HG03045 (cell line): ENCODE data around the gene PRDM9.
"Not testable (repeated sequence)": the region's sequence is repeated elsewhere in the genome, so short reads cannot be mapped to it uniquely, and the experiment has no call there.

ENCODE experiments used
- ATAC-seq: cut with Tn5 transposase; IDR thresholded peaks from one replicate; pipeline ENCODE4 v1.9.1; 2021; ENCODE audit warnings: mild to moderate bottlenecking, moderate library complexity; ENCODE audit not compliant: unreplicated experiment

PRDM9 gene

GRCh38 chr5:23507278-23507685, at the start of gene PRDM9:
Gene PRDM9 (plus strand): TSS chr5:23507609. CDS start chr5:23509034, 1,425 bp downstream.
- ATAC-seq = no peak

DNA sequence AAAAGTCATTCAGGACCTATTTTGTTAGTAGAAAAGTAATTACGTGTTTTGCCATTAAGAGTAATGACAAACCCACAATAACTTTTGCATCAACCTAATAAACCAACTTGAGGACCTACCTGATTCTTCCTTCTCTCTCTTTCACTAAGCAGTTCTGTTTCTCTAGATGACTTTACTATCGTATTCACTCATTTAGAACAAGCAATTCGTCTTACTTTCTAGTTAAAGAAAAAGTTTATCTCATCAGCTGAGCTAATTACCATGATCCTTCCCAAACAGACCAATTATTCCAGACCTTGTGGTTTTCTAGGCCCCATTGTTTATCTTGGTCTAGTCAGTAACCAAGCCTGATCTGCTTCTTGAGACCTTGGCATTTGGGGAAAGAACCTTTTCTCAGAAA, 49.6 kb upstream of the PRDM9 start:
- no peak for ATAC-seq

DNA sequence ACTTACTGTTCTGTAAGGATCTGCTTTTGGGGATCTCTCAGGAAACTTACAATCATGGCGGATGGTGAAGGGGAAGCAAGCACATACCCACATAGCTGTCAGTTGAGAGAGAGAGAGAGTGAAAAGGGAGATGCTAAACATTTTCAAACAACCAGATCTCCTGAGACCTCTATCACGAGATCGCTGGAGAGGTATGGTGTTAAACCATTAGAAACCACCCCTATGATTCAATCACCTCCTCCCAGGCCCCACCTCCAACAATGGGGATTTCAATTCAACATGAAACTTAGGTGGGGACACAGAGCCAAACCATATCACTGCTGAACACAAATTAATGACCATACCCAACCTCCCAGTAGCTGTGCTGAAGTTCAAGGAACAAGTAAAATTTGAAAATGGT, 48.2 kb upstream of the PRDM9 start:
- no peak for ATAC-seq

DNA sequence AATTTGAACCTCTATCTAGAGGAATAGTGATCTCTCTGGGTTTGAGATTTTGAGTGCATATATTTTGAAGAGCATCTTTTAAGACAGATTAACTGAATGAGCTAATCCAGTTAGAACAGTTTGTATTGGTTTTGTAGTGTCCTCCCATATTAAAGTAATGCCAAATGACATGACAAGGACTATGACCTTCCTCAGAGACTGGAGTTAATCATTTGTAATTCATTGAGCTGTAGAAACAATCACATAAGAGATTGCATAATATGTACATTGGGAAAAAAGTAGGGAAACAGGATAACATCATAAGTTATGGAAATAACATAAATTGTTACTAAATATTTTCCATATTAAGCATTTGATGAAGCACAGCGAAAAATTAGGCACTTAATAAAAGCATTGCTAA, 45.8 kb upstream of the PRDM9 start:
- ATAC-seq = no peak

DNA sequence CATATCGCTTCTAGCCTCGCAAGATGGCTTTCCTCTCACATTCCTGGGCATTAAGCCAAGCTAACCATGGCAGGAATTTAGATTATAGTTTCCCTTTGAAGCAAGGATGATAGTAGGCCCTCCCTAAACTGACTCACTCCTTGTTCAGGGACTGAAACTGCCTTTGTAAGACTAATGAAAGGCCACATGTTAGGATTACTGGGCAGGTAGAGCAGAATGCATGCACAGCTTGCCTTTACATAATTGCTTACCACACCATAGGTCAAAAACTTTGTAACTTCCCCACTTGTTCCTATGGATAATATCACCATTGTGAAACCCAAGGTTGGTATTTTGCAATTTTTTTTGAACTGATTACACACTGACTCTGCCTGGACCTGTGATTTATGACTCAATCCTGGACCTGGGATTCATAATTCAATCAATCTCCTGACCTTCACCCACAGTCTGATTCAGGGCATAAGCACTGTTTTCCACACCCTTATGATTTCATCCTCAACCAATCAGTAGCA, 41.0 kb upstream of the PRDM9 start:
- ATAC-seq = no peak

DNA sequence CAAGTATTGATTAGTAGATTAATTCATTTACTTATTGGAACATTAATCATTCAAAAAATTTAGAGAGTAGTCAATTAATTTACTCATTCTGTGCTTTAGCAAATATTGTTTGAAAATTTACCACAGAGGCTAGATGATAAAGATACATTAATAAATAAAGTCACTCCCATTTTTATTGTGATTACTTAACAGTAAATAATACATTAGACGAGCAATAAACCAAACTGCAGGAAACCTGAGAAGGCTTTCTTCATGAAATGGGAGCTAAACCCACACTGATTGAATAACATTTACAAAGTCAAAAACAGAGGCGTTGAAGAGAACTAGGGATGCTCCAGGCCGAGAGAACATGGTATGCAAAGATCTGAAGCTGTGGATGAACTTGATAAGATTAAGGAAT, 38.8 kb upstream of the PRDM9 start:
- ATAC-seq = no peak

DNA sequence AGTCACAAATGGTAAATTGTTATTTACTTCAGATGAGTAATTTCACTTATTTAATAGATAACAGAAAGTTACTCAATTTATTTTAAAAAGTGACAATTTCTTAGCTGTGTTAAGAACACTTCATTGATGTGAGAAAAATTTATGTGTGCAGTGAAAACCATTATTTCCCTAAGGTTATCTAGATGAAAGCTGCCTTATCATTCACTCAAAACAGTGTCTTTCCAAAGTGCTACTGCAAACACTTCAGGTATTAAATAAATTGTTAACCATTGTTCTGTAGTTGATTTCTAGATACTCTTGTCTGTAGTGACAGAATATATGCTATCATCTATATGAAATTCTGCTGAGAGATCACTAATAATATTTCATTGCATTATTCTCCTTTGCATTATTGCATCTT, 33.5 kb upstream of the PRDM9 start:
- no peak for ATAC-seq

GRCh38 chr5:23474315-23474714, 33.1 kb upstream of the PRDM9 start:
- no peak for ATAC-seq

GRCh38 chr5:23476580-23476979, 30.8 kb upstream of the PRDM9 start:
- no peak for ATAC-seq

GRCh38 chr5:23482642-23483041, 24.8 kb upstream of the PRDM9 start:
- no peak for ATAC-seq

GRCh38 chr5:23483090-23483489, 24.3 kb upstream of the PRDM9 start:
- no peak for ATAC-seq

GRCh38 chr5:23484096-23484495, 23.3 kb upstream of the PRDM9 start:
- ATAC-seq = no peak

DNA sequence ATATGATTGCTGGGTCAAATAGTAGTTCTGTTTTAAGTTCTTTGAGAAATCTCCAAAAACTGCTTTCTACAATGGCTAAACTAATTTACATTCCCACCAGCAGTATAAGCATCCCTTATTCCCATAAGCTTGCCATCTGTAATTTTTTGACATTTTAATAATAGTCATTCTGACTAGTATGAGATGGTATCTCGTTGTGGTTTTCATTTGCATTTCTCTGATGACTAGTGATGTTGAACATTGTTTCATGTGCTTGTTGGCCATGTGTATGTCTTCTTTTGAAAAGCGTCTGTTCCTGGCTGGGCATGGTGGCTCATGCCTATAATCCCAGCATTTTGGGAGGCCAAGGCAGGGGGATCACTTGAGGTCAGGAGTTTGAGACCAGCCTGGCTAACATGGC, 21.2 kb upstream of the PRDM9 start:
- not testable (repeated sequence) for ATAC-seq

- no peak for ATAC-seq
Measured at GRCh38 chr5:23490993-23491392, 16.4 kb upstream of the PRDM9 start.

DNA sequence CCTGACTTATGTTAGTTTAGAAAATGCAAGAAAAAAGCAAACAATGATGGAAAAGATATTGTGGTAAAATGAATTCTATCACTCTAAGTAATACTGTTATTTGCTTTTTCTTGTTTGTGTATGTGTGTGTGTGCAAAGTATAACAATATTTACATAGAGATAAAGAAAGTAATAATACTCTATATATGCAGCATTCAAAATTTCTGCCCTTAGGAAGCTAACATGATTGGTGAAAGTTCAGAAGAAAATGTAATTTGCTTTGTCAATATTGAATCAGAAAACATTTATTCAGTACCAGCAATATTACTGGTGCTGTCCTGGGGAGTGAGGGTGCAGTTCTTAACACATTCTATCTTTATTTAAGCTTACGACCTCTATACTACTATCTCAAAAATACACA, 12.9 kb upstream of the PRDM9 start:
- no peak for ATAC-seq

DNA sequence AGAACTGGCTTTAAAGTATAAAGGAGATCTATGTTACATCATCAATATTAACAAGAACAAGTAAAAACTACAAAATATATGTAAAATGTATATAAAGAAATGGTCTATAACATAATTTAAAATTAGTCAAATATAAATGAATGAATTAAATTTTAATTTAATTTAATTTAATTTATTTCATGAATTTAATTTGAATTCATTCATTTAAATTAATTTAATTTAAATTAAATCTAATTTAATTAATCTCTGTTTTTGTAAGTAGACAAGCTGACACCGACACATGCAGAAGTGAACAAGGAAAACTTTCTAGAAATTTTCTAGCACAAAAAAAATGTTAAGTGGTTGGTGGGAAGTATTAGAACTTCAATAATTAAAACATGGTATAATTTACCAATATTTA, 10.8 kb upstream of the PRDM9 start:
- ATAC-seq = no peak

DNA sequence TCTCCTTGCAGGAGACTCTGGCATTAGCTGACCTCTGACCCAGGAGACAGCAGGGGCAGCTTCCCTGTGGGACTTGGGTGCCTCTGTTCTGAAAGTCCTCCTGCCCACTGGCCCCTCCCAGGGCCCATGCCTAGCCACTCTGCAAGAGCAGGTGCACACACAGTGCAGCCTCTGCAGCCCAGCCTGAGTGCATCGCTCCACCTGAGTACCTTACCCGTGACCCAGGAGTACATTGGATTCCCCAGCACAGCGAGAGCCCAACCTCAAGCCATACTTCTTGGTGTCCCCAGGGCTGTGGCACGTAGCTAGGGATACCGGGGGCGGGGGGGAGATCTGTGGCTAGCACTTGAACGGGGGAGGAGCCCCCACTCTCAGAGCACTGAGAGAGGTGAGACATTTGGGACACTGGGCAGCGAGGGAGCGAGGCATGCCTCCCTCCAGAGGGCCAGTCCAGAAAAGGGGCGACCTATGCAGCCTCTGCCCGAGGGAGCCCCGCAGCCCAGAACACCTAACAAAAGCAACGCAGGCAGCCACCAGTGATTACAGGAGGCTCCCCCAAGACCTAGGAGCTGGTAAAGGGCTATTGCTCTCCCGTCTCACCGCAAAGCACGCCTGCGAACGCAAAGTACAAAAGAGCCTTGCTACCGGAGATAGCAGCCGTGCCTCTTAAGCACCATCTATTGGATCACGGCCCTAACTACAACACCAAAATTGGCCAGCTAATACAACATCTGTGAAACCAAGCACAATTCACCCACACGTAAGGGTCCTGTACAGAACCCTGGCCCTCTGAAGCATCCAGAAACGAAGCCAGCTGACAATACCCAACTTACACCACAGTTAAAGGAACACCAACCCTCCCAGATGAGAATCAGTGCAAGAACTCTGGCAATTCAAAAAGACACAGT, 826 bp upstream of the PRDM9 start:
- no peak for ATAC-seq

GRCh38 chr5:23510434-23510833, 3.0 kb downstream of the PRDM9 start:
- not testable (repeated sequence) for ATAC-seq

DNA sequence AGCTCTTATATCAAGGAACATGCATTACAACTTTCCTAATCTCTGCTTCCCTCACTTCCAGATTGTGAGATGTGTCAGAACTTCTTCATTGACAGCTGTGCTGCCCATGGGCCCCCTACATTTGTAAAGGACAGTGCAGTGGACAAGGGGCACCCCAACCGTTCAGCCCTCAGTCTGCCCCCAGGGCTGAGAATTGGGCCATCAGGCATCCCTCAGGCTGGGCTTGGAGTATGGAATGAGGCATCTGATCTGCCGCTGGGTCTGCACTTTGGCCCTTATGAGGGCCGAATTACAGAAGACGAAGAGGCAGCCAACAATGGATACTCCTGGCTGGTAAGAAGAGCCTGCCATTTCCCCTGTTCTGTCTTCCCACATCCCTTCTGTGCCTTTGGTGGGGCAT, 15.1 kb downstream of the PRDM9 start:
- no peak for ATAC-seq

DNA sequence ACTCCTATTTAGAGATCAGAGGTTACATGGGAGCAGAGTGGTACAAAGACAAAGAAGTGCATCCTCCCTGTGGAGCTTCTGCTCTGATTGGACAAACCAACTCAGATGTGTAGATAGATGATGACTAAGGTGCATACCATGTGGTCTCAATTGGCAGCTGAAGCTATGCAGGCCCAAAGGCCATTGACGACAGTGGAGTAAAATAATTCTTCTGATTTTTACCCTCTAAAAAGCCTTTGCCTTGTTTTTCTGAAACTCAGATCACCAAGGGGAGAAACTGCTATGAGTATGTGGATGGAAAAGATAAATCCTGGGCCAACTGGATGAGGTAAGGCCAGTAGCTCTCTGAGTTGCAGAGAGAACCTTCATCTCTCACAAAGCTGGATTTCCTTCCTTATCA, 15.6 kb downstream of the PRDM9 start:
- no peak for ATAC-seq

DNA sequence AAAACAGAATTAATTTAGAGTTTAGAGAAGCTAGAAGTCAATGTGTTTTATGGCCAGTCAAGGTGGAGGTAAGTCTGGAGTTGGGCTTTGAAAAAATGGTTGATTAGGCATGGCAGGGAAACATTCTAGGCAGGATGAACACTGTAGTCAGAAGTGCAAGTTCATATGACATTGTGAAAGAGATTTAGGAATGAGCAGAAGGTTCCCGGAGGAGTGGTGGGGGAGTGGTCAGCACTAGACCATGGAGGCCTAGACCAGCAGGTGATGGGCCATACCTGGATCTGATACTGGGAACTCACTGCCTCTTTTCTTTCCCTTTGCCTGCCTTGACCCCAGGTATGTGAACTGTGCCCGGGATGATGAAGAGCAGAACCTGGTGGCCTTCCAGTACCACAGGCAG, 16.6 kb downstream of the PRDM9 start:
- ATAC-seq = no peak

DNA sequence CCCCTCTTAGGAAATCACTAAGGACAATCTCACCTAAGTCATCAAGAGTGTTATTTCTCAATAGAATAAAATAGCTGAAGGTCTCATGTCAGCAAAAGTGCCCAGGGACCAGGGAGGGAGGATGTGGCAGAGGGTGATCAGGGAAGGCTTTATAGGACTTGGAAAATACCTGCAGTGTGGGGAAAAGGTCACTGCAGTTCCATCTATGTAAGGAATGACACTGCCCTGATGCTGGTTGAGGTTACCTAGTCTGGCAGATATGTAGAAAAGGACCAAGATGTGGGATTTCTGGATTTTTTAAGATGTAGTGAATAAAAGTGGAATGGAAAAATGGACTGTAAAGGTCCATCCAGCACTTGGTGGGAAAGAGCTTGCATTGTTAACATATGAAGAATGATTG, 18.3 kb downstream of the PRDM9 start:
- no peak for ATAC-seq

DNA sequence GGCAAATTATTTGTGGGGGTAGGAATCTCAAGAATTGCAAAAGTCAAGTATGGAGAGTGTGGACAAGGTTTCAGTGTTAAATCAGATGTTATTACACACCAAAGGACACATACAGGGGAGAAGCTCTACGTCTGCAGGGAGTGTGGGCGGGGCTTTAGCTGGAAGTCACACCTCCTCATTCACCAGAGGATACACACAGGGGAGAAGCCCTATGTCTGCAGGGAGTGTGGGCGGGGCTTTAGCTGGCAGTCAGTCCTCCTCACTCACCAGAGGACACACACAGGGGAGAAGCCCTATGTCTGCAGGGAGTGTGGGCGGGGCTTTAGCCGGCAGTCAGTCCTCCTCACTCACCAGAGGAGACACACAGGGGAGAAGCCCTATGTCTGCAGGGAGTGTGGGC, 19.2 kb downstream of the PRDM9 start:
- not testable (repeated sequence) for ATAC-seq
